ENCODE measurements around the gene VPS41.

Gene VPS41

GRCh38 chr7:38716397-38716796 lies 192.6 kb downstream of the VPS41 start:
- H3K18ac ChIP-seq (ENCODE audit: low read length) = no peak overlapping the region
- H2BK5ac ChIP-seq (ENCODE audit: low read length) = no peak overlapping the region
- H3K79me2 ChIP-seq (ENCODE audit: control insufficient read depth, insufficient read depth, low read length) = no peaks in the 10 kb centered on the region
- no peak overlapping the region for H3K4ac ChIP-seq (ENCODE audit: low read depth, low read length)
- no peaks in the 10 kb centered on the region for H3K27me3 ChIP-seq (ENCODE audit: insufficient read depth, low read length, poor library complexity)
- no peak overlapping the region for H3K4me3 ChIP-seq (ENCODE audit: low read length)
- WGBS (ENCODE audit: extremely low coverage, insufficient coverage, low lambda C conversion rate) = no CpG with 5 or more reads among the region's 4 CpGs
- no peaks in the 10 kb centered on the region for H3K36me3 ChIP-seq (ENCODE audit: control insufficient read depth, insufficient read depth, low read length)
- no peak overlapping the region for H3K9ac ChIP-seq (ENCODE audit: low read length)
- H2BK120ac ChIP-seq (ENCODE audit: low read depth, low read length) = no peak overlapping the region
- no peak overlapping the region for H2BK15ac ChIP-seq (replicated peaks; ENCODE audit: low read depth)
- H3K4me1 ChIP-seq (ENCODE audit: control insufficient read depth, low read depth, low read length) = no peaks in the 10 kb centered on the region
- H3K27ac ChIP-seq (ENCODE audit: low read depth, low read length) = no peak overlapping the region
- H3K79me1 ChIP-seq (ENCODE audit: low read length) = no peaks in the 10 kb centered on the region
- no peak overlapping the region for H3K23ac ChIP-seq (ENCODE audit: low read length)
- H3K4me2 ChIP-seq (ENCODE audit: low read length) = no peak overlapping the region
- no peak overlapping the region for H4K5ac ChIP-seq (ENCODE audit: low read length)
- no peak overlapping the region for H3K56ac ChIP-seq (ENCODE audit: low read length)
- peak; percentile 37 for DNase-seq
- no peak overlapping the region for H4K8ac ChIP-seq (ENCODE audit: low read depth, low read length)
- H2AK5ac ChIP-seq (ENCODE audit: low read length) = no peak overlapping the region

GRCh38 chr7:38709123-38709522 lies 199.9 kb downstream of the VPS41 start:
- Histone ChIP-seq H4K5ac (ENCODE audit: low read length) (no peak overlapping the region), H3K18ac (ENCODE audit: low read length) (no peak overlapping the region), H3K79me2 (ENCODE audit: control insufficient read depth, insufficient read depth, low read length) (no peaks in the 10 kb centered on the region), H3K36me3 (ENCODE audit: control insufficient read depth, insufficient read depth, low read length) (no peaks in the 10 kb centered on the region), H3K4me3 (ENCODE audit: low read length) (no peak overlapping the region), H3K9ac (ENCODE audit: low read length) (no peak overlapping the region), H3K4me2 (ENCODE audit: low read length) (no peak overlapping the region), H3K4ac (ENCODE audit: low read depth, low read length) (no peak overlapping the region), H3K23ac (ENCODE audit: low read length) (no peak overlapping the region), H2BK120ac (ENCODE audit: low read depth, low read length) (no peak overlapping the region), H3K27ac (ENCODE audit: low read depth, low read length) (no peak overlapping the region), H3K56ac (ENCODE audit: low read length) (no peak overlapping the region), H3K4me1 (ENCODE audit: control insufficient read depth, low read depth, low read length) (no peaks in the 10 kb centered on the region), H2BK5ac (ENCODE audit: low read length) (no peak overlapping the region), H2AK5ac (ENCODE audit: low read length) (no peak overlapping the region), H3K79me1 (ENCODE audit: low read length) (no peaks in the 10 kb centered on the region), H3K27me3 (ENCODE audit: insufficient read depth, low read length, poor library complexity) (no peaks in the 10 kb centered on the region), H4K8ac (ENCODE audit: low read depth, low read length) (no peak overlapping the region), H2BK15ac (replicated peaks; ENCODE audit: low read depth) (no peak overlapping the region)
- no CpG with 5 or more reads among the region's 4 CpGs for WGBS (ENCODE audit: extremely low coverage, insufficient coverage, low lambda C conversion rate)
- DNase-seq = no peak

GRCh38 chr7:38704751-38705150 lies 204.2 kb downstream of the VPS41 start:
- H3K9ac ChIP-seq (ENCODE audit: low read length) = no peak overlapping the region
- H3K4me1 ChIP-seq (ENCODE audit: control insufficient read depth, low read depth, low read length) = no peaks in the 10 kb centered on the region
- H3K4me3 ChIP-seq (ENCODE audit: low read length) = no peak overlapping the region
- H3K36me3 ChIP-seq (ENCODE audit: control insufficient read depth, insufficient read depth, low read length) = no peaks in the 10 kb centered on the region
- no peak overlapping the region for H3K56ac ChIP-seq (ENCODE audit: low read length)
- no peak overlapping the region for H3K23ac ChIP-seq (ENCODE audit: low read length)
- no peak overlapping the region for H2BK5ac ChIP-seq (ENCODE audit: low read length)
- no peak overlapping the region for H2BK15ac ChIP-seq (replicated peaks; ENCODE audit: low read depth)
- H3K27me3 ChIP-seq (ENCODE audit: insufficient read depth, low read length, poor library complexity) = no peaks in the 10 kb centered on the region
- H3K4me2 ChIP-seq (ENCODE audit: low read length) = no peak overlapping the region
- no peaks in the 10 kb centered on the region for H3K79me1 ChIP-seq (ENCODE audit: low read length)
- no peak overlapping the region for H3K18ac ChIP-seq (ENCODE audit: low read length)
- no peak overlapping the region for H4K8ac ChIP-seq (ENCODE audit: low read depth, low read length)
- H2AK5ac ChIP-seq (ENCODE audit: low read length) = no peak overlapping the region
- DNase-seq = peak; percentile 7
- no peak overlapping the region for H4K5ac ChIP-seq (ENCODE audit: low read length)
- H3K27ac ChIP-seq (ENCODE audit: low read depth, low read length) = no peak overlapping the region
- no peak overlapping the region for H3K4ac ChIP-seq (ENCODE audit: low read depth, low read length)
- H3K79me2 ChIP-seq (ENCODE audit: control insufficient read depth, insufficient read depth, low read length) = no peaks in the 10 kb centered on the region
- H2BK120ac ChIP-seq (ENCODE audit: low read depth, low read length) = no peak overlapping the region

- Histone ChIP-seq H3K4me1 (ENCODE audit: control insufficient read depth, low read depth, low read length) (no peaks in the 10 kb centered on the region), H3K79me2 (ENCODE audit: control insufficient read depth, insufficient read depth, low read length) (no peaks in the 10 kb centered on the region), H3K56ac (ENCODE audit: low read length) (no peak overlapping the region), H3K4me3 (ENCODE audit: low read length) (no peak overlapping the region), H3K27me3 (ENCODE audit: insufficient read depth, low read length, poor library complexity) (no peaks in the 10 kb centered on the region), H4K5ac (ENCODE audit: low read length) (no peak overlapping the region), H2BK5ac (ENCODE audit: low read length) (no peak overlapping the region), H4K8ac (ENCODE audit: low read depth, low read length) (no peak overlapping the region), H2BK15ac (replicated peaks; ENCODE audit: low read depth) (no peak overlapping the region), H2BK120ac (ENCODE audit: low read depth, low read length) (no peak overlapping the region), H2AK5ac (ENCODE audit: low read length) (no peak overlapping the region), H3K9ac (ENCODE audit: low read length) (no peak overlapping the region), H3K27ac (ENCODE audit: low read depth, low read length) (no peak overlapping the region), H3K18ac (ENCODE audit: low read length) (no peak overlapping the region), H3K23ac (ENCODE audit: low read length) (no peak overlapping the region), H3K4ac (ENCODE audit: low read depth, low read length) (no peak overlapping the region), H3K36me3 (ENCODE audit: control insufficient read depth, insufficient read depth, low read length) (no peaks in the 10 kb centered on the region), H3K79me1 (ENCODE audit: low read length) (no peaks in the 10 kb centered on the region), H3K4me2 (ENCODE audit: low read length) (no peak overlapping the region)
- no CpG with 5 or more reads among the region's 4 CpGs for WGBS (ENCODE audit: extremely low coverage, insufficient coverage, low lambda C conversion rate)
- no peak for DNase-seq
These were observed 204.9 kb downstream of the VPS41 start for GRCh38 chr7:38704041-38704547.

GRCh38 chr7:38703093-38703492 lies 205.9 kb downstream of the VPS41 start:
- Histone ChIP-seq H2BK5ac (ENCODE audit: low read length) (no peak overlapping the region), H4K5ac (ENCODE audit: low read length) (no peak overlapping the region), H2BK15ac (replicated peaks; ENCODE audit: low read depth) (no peak overlapping the region), H3K27ac (ENCODE audit: low read depth, low read length) (no peak overlapping the region), H2AK5ac (ENCODE audit: low read length) (no peak overlapping the region), H3K4me3 (ENCODE audit: low read length) (no peak overlapping the region), H3K4me2 (ENCODE audit: low read length) (no peak overlapping the region), H3K36me3 (ENCODE audit: control insufficient read depth, insufficient read depth, low read length) (no peaks in the 10 kb centered on the region), H3K56ac (ENCODE audit: low read length) (no peak overlapping the region), H3K79me2 (ENCODE audit: control insufficient read depth, insufficient read depth, low read length) (no peaks in the 10 kb centered on the region), H3K9ac (ENCODE audit: low read length) (no peak overlapping the region), H3K23ac (ENCODE audit: low read length) (no peak overlapping the region), H3K4ac (ENCODE audit: low read depth, low read length) (no peak overlapping the region), H3K18ac (ENCODE audit: low read length) (no peak overlapping the region), H3K4me1 (ENCODE audit: control insufficient read depth, low read depth, low read length) (no peaks in the 10 kb centered on the region), H2BK120ac (ENCODE audit: low read depth, low read length) (no peak overlapping the region), H3K79me1 (ENCODE audit: low read length) (no peaks in the 10 kb centered on the region), H4K8ac (ENCODE audit: low read depth, low read length) (no peak overlapping the region), H3K27me3 (ENCODE audit: insufficient read depth, low read length, poor library complexity) (no peaks in the 10 kb centered on the region)
- no CpG with 5 or more reads among the region's 4 CpGs for WGBS (ENCODE audit: extremely low coverage, insufficient coverage, low lambda C conversion rate)
- DNase-seq = no peak

- H2BK120ac ChIP-seq (ENCODE audit: low read depth, low read length) = no peak overlapping the region
- H3K36me3 ChIP-seq (ENCODE audit: control insufficient read depth, insufficient read depth, low read length) = no peaks in the 10 kb centered on the region
- no peak overlapping the region for H3K18ac ChIP-seq (ENCODE audit: low read length)
- no peaks in the 10 kb centered on the region for H3K79me1 ChIP-seq (ENCODE audit: low read length)
- H3K79me2 ChIP-seq (ENCODE audit: control insufficient read depth, insufficient read depth, low read length) = no peaks in the 10 kb centered on the region
- H4K5ac ChIP-seq (ENCODE audit: low read length) = no peak overlapping the region
- H3K9ac ChIP-seq (ENCODE audit: low read length) = no peak overlapping the region
- H3K4me2 ChIP-seq (ENCODE audit: low read length) = no peak overlapping the region
- H2BK5ac ChIP-seq (ENCODE audit: low read length) = no peak overlapping the region
- no peak overlapping the region for H3K27ac ChIP-seq (ENCODE audit: low read depth, low read length)
- no CpG with 5 or more reads among the region's 10 CpGs for WGBS (ENCODE audit: extremely low coverage, insufficient coverage, low lambda C conversion rate)
- no peak overlapping the region for H3K4me3 ChIP-seq (ENCODE audit: low read length)
- H3K27me3 ChIP-seq (ENCODE audit: insufficient read depth, low read length, poor library complexity) = no peaks in the 10 kb centered on the region
- DNase-seq = no peak
- H3K56ac ChIP-seq (ENCODE audit: low read length) = no peak overlapping the region
- H3K4ac ChIP-seq (ENCODE audit: low read depth, low read length) = no peak overlapping the region
- H3K4me1 ChIP-seq (ENCODE audit: control insufficient read depth, low read depth, low read length) = no peaks in the 10 kb centered on the region
- H3K23ac ChIP-seq (ENCODE audit: low read length) = no peak overlapping the region
- no peak overlapping the region for H2AK5ac ChIP-seq (ENCODE audit: low read length)
- no peak overlapping the region for H2BK15ac ChIP-seq (replicated peaks; ENCODE audit: low read depth)
- H4K8ac ChIP-seq (ENCODE audit: low read depth, low read length) = no peak overlapping the region
These were observed 206.9 kb downstream of the VPS41 start for GRCh38 chr7:38702002-38702535.

Measured in mesendoderm (in vitro differentiated cells).